Coronary artery (tissue), 2 donors: ENCODE data around the gene BRK1.
"Not testable (repeated sequence)": the region's sequence is repeated elsewhere in the genome, so short reads cannot be mapped to it uniquely, and the experiment has no call there.

Source experiments
- DNase-seq: peaks from one replicate; pipeline ENCODE4 v3.0.0-alpha.2; 2017; ENCODE audit warnings: low spot score
- H3K27ac ChIP-seq, 2 donors: fragments of 200-600 bp; sonication (generic); one replicate each; pipeline ENCODE4 v1.5.1; 2016 to 2019
- H3K4me3 ChIP-seq: fragments of 200-600 bp; sonication (generic); 2 replicates; pipeline ENCODE4 v1.5.1; 2016; ENCODE audit warnings: mild to moderate bottlenecking, moderate library complexity
- TF ChIP-seq, protein P1 (sequence below): fragments of 200-600 bp; sonication (generic); IDR thresholded peaks from one replicate; pipeline ENCODE4 v1.5.1; 2019; ENCODE audit warnings: antibody characterized with exemption

Gene BRK1

DNA sequence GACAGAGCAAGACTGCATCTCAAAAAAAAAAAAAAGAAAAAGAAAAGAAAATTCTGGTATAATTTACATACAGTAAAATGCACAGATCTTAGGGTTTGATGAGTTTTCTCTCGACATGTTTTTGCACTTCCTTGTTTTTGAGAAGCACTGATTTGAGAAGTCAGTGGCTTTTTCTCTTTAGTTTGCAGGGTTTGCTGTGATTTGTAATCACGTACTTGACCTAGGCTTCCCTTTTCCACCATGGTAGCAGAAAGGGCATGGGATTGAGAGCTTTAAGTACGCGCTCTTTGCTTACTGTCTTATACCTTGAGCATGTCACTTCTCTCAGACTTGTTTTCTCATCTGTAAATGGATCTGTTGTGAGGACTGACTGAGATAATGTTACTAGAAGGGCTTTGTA, 30.2 kb downstream of the BRK1 start:
- no peak overlapping the region for H3K4me3 ChIP-seq
- TF ChIP-seq, protein P1, sequence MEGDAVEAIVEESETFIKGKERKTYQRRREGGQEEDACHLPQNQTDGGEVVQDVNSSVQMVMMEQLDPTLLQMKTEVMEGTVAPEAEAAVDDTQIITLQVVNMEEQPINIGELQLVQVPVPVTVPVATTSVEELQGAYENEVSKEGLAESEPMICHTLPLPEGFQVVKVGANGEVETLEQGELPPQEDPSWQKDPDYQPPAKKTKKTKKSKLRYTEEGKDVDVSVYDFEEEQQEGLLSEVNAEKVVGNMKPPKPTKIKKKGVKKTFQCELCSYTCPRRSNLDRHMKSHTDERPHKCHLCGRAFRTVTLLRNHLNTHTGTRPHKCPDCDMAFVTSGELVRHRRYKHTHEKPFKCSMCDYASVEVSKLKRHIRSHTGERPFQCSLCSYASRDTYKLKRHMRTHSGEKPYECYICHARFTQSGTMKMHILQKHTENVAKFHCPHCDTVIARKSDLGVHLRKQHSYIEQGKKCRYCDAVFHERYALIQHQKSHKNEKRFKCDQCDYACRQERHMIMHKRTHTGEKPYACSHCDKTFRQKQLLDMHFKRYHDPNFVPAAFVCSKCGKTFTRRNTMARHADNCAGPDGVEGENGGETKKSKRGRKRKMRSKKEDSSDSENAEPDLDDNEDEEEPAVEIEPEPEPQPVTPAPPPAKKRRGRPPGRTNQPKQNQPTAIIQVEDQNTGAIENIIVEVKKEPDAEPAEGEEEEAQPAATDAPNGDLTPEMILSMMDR: no peak
- no peak for DNase-seq
- H3K27ac ChIP-seq: no peak overlapping the region

DNA sequence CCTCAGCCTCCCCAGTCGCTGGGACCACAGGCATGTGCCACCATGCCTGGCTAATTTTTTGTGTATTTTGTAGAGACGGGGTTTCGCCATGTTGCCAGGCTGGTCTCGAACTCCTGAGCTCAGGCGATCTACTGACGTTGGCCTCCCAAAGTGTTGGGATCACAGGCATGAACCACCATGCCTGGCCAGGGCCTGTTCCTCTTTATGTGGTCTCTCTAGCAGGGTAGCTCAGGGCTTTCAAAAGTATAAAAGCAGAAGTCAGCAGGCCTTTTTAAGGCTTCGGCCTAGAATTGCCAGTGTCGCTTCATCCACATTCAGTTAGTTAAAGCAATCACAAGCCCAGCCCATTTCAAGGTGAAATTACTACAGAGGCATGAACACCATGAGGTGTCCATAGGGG, 33.8 kb downstream of the BRK1 start:
- TF ChIP-seq, protein P1: no peak
- no peak overlapping the region for H3K27ac ChIP-seq
- DNase-seq: no peak

GRCh38 chr3:10150987-10151386, 35.5 kb downstream of the BRK1 start:
- Histone ChIP-seq H3K4me3 (no peak overlapping the region), H3K27ac (no peak overlapping the region)
- DNase-seq: no peak
- TF ChIP-seq, protein P1: no peak

More for the DNA sequence above, 33.8 kb downstream of the BRK1 start:
- no peak overlapping the region for H3K4me3 ChIP-seq

GRCh38 chr3:10154335-10155122, 39.1 kb downstream of the BRK1 start:
- Histone ChIP-seq H3K27ac (no peak overlapping the region), H3K4me3 (no peak overlapping the region)
- no peak for DNase-seq
- TF ChIP-seq, protein P1: no peak

- TF ChIP-seq, protein P1: no peak
- Histone ChIP-seq H3K27ac (no peak overlapping the region), H3K4me3 (no peak overlapping the region)
- no peak for DNase-seq
Measured at GRCh38 chr3:10155123-10155472, 39.6 kb downstream of the BRK1 start.

DNA sequence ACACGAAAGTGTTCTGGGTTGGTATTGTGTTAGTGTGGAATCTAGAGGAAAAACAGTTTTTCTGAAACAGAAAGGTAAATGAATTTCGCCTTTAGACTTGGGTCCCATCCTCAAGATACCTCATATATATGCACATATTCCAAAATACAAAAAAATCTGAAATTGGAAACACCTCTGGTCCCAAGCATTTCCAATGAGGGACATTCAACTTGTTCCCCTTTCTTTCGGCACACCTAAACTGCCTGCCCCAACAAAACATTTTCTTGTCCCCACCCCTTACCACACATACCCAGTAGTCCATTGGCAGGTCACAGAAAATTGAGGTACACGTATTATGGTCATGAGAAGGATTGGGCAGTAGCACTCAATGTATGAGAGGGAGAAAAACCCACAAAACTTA, 40.2 kb downstream of the BRK1 start:
- DNase-seq: no peak
- Histone ChIP-seq H3K27ac (no peak overlapping the region), H3K4me3 (no peak overlapping the region)
- TF ChIP-seq, protein P1: no peak

- DNase-seq: no peak
- TF ChIP-seq, protein P1: no peak
- Histone ChIP-seq H3K4me3 (no peak overlapping the region), H3K27ac (no peak overlapping the region)
Measured at GRCh38 chr3:10157031-10157430, 41.6 kb downstream of the BRK1 start.

DNA sequence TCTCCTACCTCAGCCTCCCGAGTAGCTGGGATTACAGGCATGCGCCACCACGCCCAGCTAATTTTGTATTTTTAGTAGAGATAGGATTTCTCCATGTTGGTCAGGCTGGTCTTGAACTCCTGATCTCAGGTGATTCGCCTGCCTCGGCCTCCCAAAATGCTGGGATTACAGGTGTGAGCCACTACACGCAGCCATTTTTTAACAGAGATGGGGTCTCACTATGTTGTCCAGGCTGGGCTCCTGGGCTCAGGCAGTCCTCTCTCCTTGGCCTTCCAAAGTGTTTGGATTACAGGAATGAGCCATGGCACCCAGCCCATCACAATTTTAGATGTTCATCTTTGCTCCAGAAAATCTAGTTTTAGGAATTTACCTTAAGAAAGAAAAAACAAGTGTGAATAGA, 43.1 kb downstream of the BRK1 start:
- not testable (repeated sequence) for DNase-seq, H3K4me3 ChIP-seq, H3K27ac ChIP-seq
